PC-9 (cell line): Measurements from ENCODE around the gene TELO2. TPM values are rescaled to one million over a fixed set of nuclear protein-coding genes. Genes with fewer than 3 reads are reported as not detected.

Experiments used
- BruUV-seq: library from RNA; stranded (reverse); fragments of 400-500 nt; replicated peaks from 2 replicates; lab custom pipeline; 2021; lab: Mats Ljungman, UMichigan
- CTCF ChIA-PET: fragments of 300-600 bp; sonication (Branson Sonifier 250); formaldehyde crosslinking; loops from one replicate; lab custom pipeline; 2022; ENCODE audit warnings: antibody characterized with exemption; lab: Charles Lee
- POLR2A ChIA-PET: fragments of 300-600 bp; sonication (Branson Sonifier 250); formaldehyde crosslinking; loops from one replicate; lab custom pipeline; 2022; ENCODE audit warnings: antibody characterized with exemption; ENCODE audit not compliant: unreplicated experiment; lab: Charles Lee
- DNase-seq, 2 experiments: peaks; one replicate each; pipeline versions ENCODE4 v3.0.0 to v3.0.0-alpha.2; 2015 to 2022; ENCODE audit warnings: mixed read lengths in 1 of 2
- H2AFZ ChIP-seq: fragments of 200-600 bp; sonication (generic); 2 replicates; pipeline ENCODE4 v1.8.1; 2017; ENCODE audit warnings: antibody characterized with exemption
- H3F3A ChIP-seq: fragments of 200-600 bp; sonication (generic); 2 replicates; pipeline ENCODE4 v1.8.1; 2017; ENCODE audit warnings: antibody characterized with exemption, mild to moderate bottlenecking, low read depth; ENCODE audit not compliant: insufficient read depth
- H3K27ac ChIP-seq: fragments of 200-600 bp; sonication (generic); 2 replicates; pipeline ENCODE4 v1.6.1; 2016; ENCODE audit warnings: mixed run types
- H3K27me3 ChIP-seq: fragments of 200-600 bp; sonication (generic); 2 replicates; pipeline ENCODE4 v1.6.1; 2016; ENCODE audit warnings: low read depth, mixed run types; ENCODE audit not compliant: insufficient read depth
- H3K36me3 ChIP-seq: fragments of 200-600 bp; sonication (generic); 2 replicates; pipeline ENCODE4 v1.6.1; 2016; ENCODE audit warnings: low read depth, mixed run types
- H3K4me1 ChIP-seq: fragments of 200-600 bp; sonication (generic); replicated peaks from 2 replicates; pipeline ENCODE4 v1.6.1; 2016; ENCODE audit warnings: mixed run types; ENCODE audit not compliant: insufficient read depth
- H3K4me2 ChIP-seq: fragments of 200-600 bp; sonication (generic); 2 replicates; pipeline ENCODE4 v1.6.1; 2017; ENCODE audit warnings: mixed run types
- H3K4me3 ChIP-seq: fragments of 200-600 bp; sonication (generic); 2 replicates; pipeline ENCODE4 v1.6.1; 2016; ENCODE audit warnings: mixed run types
- H3K79me2 ChIP-seq: fragments of 200-600 bp; sonication (generic); 2 replicates; pipeline ENCODE4 v1.6.1; 2017; ENCODE audit warnings: low read depth, mixed run types
- H3K9me2 ChIP-seq: fragments of 200-600 bp; sonication (generic); 2 replicates; pipeline ENCODE4 v1.8.1; 2017; ENCODE audit warnings: mild to moderate bottlenecking; ENCODE audit not compliant: insufficient read depth
- H3K9me3 ChIP-seq: fragments of 200-600 bp; sonication (generic); 2 replicates; pipeline ENCODE4 v1.8.1; 2016; ENCODE audit warnings: low read depth; ENCODE audit not compliant: insufficient read depth
- H4K20me1 ChIP-seq: fragments of 200-600 bp; sonication (generic); 2 replicates; pipeline ENCODE4 v1.8.1; 2017; ENCODE audit not compliant: insufficient read depth
- CTCF ChIP-seq: fragments of 200-600 bp; sonication (generic); conservative IDR thresholded peaks from 2 replicates; pipeline ENCODE4 v1.6.1; 2017; ENCODE audit warnings: mixed run types, antibody characterized with exemption, mild to moderate bottlenecking, moderate library complexity
- EZH2 ChIP-seq: fragments of 200-600 bp; sonication (generic); IDR thresholded peaks from 2 replicates; pipeline ENCODE4 v1.8.0; 2017; ENCODE audit warnings: antibody characterized with exemption, low read depth
- intact Hi-C: fragments of 100-400 bp; cut with micrococcal nuclease; formaldehyde crosslinking; loops from one replicate; pipeline ENCODE4 v1.10.0; 2022; ENCODE audit not compliant: unreplicated experiment
- total RNA-seq: library from RNA; stranded (reverse); gene quantifications from 2 replicates; pipeline ENCODE4 v1.2.3, GENCODE V29; 2021

TELO2 gene
- total RNA-seq, 1 experiment from 2014 or later: 56.0 TPM

GRCh38 chr16:1539720-1540555, 46.8 kb downstream of the TELO2 start:
- H3K36me3 ChIP-seq: no peaks in the 10 kb centered on the region
- no peak for DNase-seq
- TF ChIP-seq CTCF (no peak), EZH2 (no peak)
- no peak overlapping the region for H3K4me3 ChIP-seq
- POLR2A ChIA-PET: no interaction called here
- peaks cover 20% of the 10 kb centered on the region for H3K4me1 ChIP-seq
- H2AFZ ChIP-seq: no peak overlapping the region
- no peaks in the 10 kb centered on the region for H3K9me3 ChIP-seq
- H4K20me1 ChIP-seq: no peaks in the 10 kb centered on the region
- no peak overlapping the region for H3K27ac ChIP-seq
- CTCF ChIA-PET: no interaction called here
- BruUV-seq: no TSS peak
- H3K27me3 ChIP-seq: no peaks in the 10 kb centered on the region
- H3F3A ChIP-seq: peaks cover 9% of the 10 kb centered on the region
- H3K9me2 ChIP-seq: no peaks in the 10 kb centered on the region
- H3K79me2 ChIP-seq: no peaks in the 10 kb centered on the region
- intact Hi-C loops: loop anchor here (5.0 kb wide), 1 partner anchor 72 kb away; the partner anchor contains the start of genes CRAMP1 and IFT140
- H3K4me2 ChIP-seq: no peak overlapping the region

GRCh38 chr16:1540556-1540855, 47.3 kb downstream of the TELO2 start:
- no peaks in the 10 kb centered on the region for H4K20me1 ChIP-seq
- BruUV-seq: no TSS peak
- no peak for TF ChIP-seq CTCF
- no peak for TF ChIP-seq EZH2
- no peak overlapping the region for H3K27ac ChIP-seq
- H3K27me3 ChIP-seq: no peaks in the 10 kb centered on the region
- no peak overlapping the region for H3K4me2 ChIP-seq
- intact Hi-C loops: loop anchor here (5.0 kb wide), 1 partner anchor 72 kb away; the partner anchor contains the start of genes CRAMP1 and IFT140
- H3K36me3 ChIP-seq: no peaks in the 10 kb centered on the region
- H3K9me2 ChIP-seq: no peaks in the 10 kb centered on the region
- DNase-seq: no peak
- no peaks in the 10 kb centered on the region for H3K79me2 ChIP-seq
- no peaks in the 10 kb centered on the region for H3K9me3 ChIP-seq
- H2AFZ ChIP-seq: no peak overlapping the region
- H3K4me1 ChIP-seq: peaks cover 20% of the 10 kb centered on the region
- no peak overlapping the region for H3K4me3 ChIP-seq
- POLR2A ChIA-PET: no interaction called here
- peaks cover 9% of the 10 kb centered on the region for H3F3A ChIP-seq
- CTCF ChIA-PET: no interaction called here

- no peaks in the 10 kb centered on the region for H3K27me3 ChIP-seq
- peaks cover 20% of the 10 kb centered on the region for H3K4me1 ChIP-seq
- H3K4me2 ChIP-seq: no peak overlapping the region
- no peak overlapping the region for H3K4me3 ChIP-seq
- peak in 1 of 2 experiments; percentile 26 for DNase-seq
- no peaks in the 10 kb centered on the region for H4K20me1 ChIP-seq
- H3K9me3 ChIP-seq: no peaks in the 10 kb centered on the region
- TF ChIP-seq CTCF (no peak), EZH2 (no peak)
- BruUV-seq: no TSS peak
- H3K36me3 ChIP-seq: no peaks in the 10 kb centered on the region
- no peaks in the 10 kb centered on the region for H3K79me2 ChIP-seq
- peaks cover 9% of the 10 kb centered on the region for H3F3A ChIP-seq
- H3K9me2 ChIP-seq: no peaks in the 10 kb centered on the region
- ChIA-PET CTCF (no interaction called here), POLR2A (no interaction called here)
- intact Hi-C loops: loop anchor here (5.0 kb wide), 1 partner anchor 71 kb away; the partner anchor contains the start of genes CRAMP1 and IFT140
- H3K27ac ChIP-seq: no peak overlapping the region
- H2AFZ ChIP-seq: no peak overlapping the region
These were observed 48.4 kb downstream of the TELO2 start for GRCh38 chr16:1541293-1542165.
